Measurements from ENCODE around the gene SLC41A3.

SLC41A3 gene

DNA sequence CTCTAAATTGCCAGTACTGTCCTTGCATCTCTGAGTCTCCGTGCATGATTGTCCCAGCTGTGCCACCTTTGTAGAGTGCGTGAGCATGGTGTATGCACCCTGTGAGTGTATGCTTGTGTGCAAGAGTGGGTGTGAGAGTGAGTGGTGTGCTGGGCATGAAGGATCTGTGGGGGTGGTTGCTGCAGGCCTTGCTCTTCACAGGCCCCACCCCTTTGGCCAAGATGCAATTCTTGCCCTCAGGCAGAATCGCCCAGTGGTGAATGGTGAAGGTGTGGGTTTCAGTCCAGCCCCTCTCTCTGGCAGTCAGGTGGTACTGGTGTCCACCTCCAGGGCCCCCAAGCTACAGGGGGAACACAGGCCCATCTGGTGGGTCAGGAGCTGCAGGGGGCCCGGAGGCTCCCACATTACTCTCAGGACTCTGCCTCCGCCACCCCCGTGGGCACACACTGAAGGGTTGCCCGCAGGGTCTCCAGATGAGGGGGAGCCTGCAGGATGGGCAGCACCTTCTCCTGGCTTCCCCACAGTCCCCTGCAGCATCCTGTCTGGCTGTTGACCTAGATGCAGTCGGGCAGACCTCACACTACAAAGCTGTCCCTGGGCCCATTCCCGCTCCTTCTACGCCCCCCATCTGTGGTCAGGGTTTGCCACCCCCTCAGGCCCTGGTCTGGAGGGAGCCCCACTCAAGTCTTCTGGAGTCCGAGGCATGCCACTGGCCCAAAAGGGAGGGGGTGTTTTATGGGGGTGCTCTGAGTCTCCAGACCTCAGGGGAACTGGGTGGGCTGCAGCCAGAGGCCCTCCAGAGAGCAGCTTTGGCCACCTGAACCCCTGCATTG lies 123.3 kb downstream of the SLC41A3 start (continued):
- 0 out of 2 replicates have a peak, but pooled peaks have one; percentile 47 for TF ChIP-seq ZFHX2 (tag by site-specific recombination; conservative IDR thresholded peaks at IDR 0.05)
- no peak for TF ChIP-seq ZBTB48 (tag by site-specific recombination; IDR thresholded peaks at IDR 0.05)
- TF ChIP-seq EGR2 (tag by site-specific recombination; IDR thresholded peaks at IDR 0.05; ENCODE audit: low read depth) = peak; percentile 35
- no peak for TF ChIP-seq ZNF211 (tag by site-specific recombination; IDR thresholded peaks at IDR 0.05; ENCODE audit: low read depth)
- TF ChIP-seq HOXD13 (CRISPR knock-in tag; IDR thresholded peaks at IDR 0.05; ENCODE audit: borderline replicate concordance) = no peak
- no peak for TF ChIP-seq ZNF48 (tag by site-specific recombination; IDR thresholded peaks at IDR 0.05)
- no peak for TF ChIP-seq ZEB2 (tag by site-specific recombination; IDR thresholded peaks at IDR 0.05)
- no peak for TF ChIP-seq ZNF223 (tag by site-specific recombination; IDR thresholded peaks at IDR 0.05)
- no peak for TF ChIP-seq ZSCAN5A (tag by site-specific recombination; IDR thresholded peaks at IDR 0.05)
- TF ChIP-seq KLF9 (tag by site-specific recombination; IDR thresholded peaks at IDR 0.05; ENCODE audit: low read depth) = no peak

GRCh38 chr3:125960066-125960424 lies 123.9 kb downstream of the SLC41A3 start:
- H3K4me1 ChIP-seq (ENCODE audit: control insufficient read depth, insufficient read depth, low read length) = no peaks in the 10 kb centered on the region
- POLR2A ChIA-PET = no interaction called here
- CTCF ChIA-PET = no interaction called here
- no peak for TF ChIP-seq ZNF560 (tag by site-specific recombination; IDR thresholded peaks at IDR 0.05; ENCODE audit: borderline replicate concordance)
- no peak for TF ChIP-seq ZNF404 (tag by site-specific recombination; IDR thresholded peaks at IDR 0.05)
- no peak for TF ChIP-seq GFI1B (tag by site-specific recombination; IDR thresholded peaks at IDR 0.05)
- TF ChIP-seq ZNF311 (tag by site-specific recombination; IDR thresholded peaks at IDR 0.05; ENCODE audit: borderline replicate concordance) = no peak
- TF ChIP-seq ZNF660 (tag by site-specific recombination; IDR thresholded peaks at IDR 0.05) = no peak
- TF ChIP-seq ZNF26 (tag by site-specific recombination; IDR thresholded peaks at IDR 0.05) = no peak
- no peak for TF ChIP-seq ZNF555 (tag by site-specific recombination; conservative IDR thresholded peaks at IDR 0.05)
- TF ChIP-seq, protein P1, sequence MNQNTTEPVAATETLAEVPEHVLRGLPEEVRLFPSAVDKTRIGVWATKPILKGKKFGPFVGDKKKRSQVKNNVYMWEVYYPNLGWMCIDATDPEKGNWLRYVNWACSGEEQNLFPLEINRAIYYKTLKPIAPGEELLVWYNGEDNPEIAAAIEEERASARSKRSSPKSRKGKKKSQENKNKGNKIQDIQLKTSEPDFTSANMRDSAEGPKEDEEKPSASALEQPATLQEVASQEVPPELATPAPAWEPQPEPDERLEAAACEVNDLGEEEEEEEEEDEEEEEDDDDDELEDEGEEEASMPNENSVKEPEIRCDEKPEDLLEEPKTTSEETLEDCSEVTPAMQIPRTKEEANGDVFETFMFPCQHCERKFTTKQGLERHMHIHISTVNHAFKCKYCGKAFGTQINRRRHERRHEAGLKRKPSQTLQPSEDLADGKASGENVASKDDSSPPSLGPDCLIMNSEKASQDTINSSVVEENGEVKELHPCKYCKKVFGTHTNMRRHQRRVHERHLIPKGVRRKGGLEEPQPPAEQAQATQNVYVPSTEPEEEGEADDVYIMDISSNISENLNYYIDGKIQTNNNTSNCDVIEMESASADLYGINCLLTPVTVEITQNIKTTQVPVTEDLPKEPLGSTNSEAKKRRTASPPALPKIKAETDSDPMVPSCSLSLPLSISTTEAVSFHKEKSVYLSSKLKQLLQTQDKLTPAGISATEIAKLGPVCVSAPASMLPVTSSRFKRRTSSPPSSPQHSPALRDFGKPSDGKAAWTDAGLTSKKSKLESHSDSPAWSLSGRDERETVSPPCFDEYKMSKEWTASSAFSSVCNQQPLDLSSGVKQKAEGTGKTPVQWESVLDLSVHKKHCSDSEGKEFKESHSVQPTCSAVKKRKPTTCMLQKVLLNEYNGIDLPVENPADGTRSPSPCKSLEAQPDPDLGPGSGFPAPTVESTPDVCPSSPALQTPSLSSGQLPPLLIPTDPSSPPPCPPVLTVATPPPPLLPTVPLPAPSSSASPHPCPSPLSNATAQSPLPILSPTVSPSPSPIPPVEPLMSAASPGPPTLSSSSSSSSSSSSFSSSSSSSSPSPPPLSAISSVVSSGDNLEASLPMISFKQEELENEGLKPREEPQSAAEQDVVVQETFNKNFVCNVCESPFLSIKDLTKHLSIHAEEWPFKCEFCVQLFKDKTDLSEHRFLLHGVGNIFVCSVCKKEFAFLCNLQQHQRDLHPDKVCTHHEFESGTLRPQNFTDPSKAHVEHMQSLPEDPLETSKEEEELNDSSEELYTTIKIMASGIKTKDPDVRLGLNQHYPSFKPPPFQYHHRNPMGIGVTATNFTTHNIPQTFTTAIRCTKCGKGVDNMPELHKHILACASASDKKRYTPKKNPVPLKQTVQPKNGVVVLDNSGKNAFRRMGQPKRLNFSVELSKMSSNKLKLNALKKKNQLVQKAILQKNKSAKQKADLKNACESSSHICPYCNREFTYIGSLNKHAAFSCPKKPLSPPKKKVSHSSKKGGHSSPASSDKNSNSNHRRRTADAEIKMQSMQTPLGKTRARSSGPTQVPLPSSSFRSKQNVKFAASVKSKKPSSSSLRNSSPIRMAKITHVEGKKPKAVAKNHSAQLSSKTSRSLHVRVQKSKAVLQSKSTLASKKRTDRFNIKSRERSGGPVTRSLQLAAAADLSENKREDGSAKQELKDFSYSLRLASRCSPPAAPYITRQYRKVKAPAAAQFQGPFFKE (tag by site-specific recombination; IDR thresholded peaks at IDR 0.05; ENCODE audit: borderline replicate concordance) = no peak
- no peak for TF ChIP-seq ZXDB (tag by site-specific recombination; IDR thresholded peaks at IDR 0.05)
- TF ChIP-seq ZNF626 (tag by site-specific recombination; IDR thresholded peaks at IDR 0.05) = no peak
- no peak for TF ChIP-seq IKZF3 (tag by site-specific recombination; IDR thresholded peaks at IDR 0.05)
- TF ChIP-seq SALL2 (tag by site-specific recombination; IDR thresholded peaks at IDR 0.05; ENCODE audit: borderline replicate concordance) = no peak
- no peak for TF ChIP-seq ZNF24 (tag by site-specific recombination; IDR thresholded peaks at IDR 0.05)
- no peaks in the 10 kb centered on the region for H3K36me3 ChIP-seq (ENCODE audit: control insufficient read depth in 2 of 2, insufficient read depth in 1 of 2, low read length in 2 of 2)
- H3K9me3 ChIP-seq (ENCODE audit: control insufficient read depth, insufficient read depth, low read depth, low read length) = no peaks in the 10 kb centered on the region
- no peak overlapping the region for H3K27ac ChIP-seq (ENCODE audit: extremely low read depth, low read depth, low read length)
- no peak overlapping the region for H3K4me3 ChIP-seq (ENCODE audit: low read depth, low read length)

Data from HEK293 (cell line).